Breast epithelium (tissue), 3 donors: Measurements from ENCODE around the gene C1S.

Source experiments
- POLR2A ChIP-seq: fragments of 450-650 bp; IDR thresholded peaks from one replicate; pipeline ENCODE4 v1.6.1; 2016; ENCODE audit warnings: antibody characterized with exemption, mild to moderate bottlenecking, moderate library complexity
- POLR2AphosphoS5 ChIP-seq, 3 donors: sonication (generic); formaldehyde crosslinking; IDR thresholded peaks; one replicate each; pipeline ENCODE4 v1.6.1; 2017; ENCODE audit warnings: antibody characterized with exemption in 3 of 3
- TF ChIP-seq, protein P1 (sequence below), 3 donors: fragments of 450-650 bp; IDR thresholded peaks; one replicate each; pipeline ENCODE4 v1.5.1; 2016 to 2017; ENCODE audit warnings: antibody characterized with exemption in 3 of 3, mild to moderate bottlenecking in 3 of 3, moderate library complexity in 3 of 3

GRCh38 chr12:7081037-7081436 is 20.5 kb downstream of the C1S start:
- TF ChIP-seq, protein P1, sequence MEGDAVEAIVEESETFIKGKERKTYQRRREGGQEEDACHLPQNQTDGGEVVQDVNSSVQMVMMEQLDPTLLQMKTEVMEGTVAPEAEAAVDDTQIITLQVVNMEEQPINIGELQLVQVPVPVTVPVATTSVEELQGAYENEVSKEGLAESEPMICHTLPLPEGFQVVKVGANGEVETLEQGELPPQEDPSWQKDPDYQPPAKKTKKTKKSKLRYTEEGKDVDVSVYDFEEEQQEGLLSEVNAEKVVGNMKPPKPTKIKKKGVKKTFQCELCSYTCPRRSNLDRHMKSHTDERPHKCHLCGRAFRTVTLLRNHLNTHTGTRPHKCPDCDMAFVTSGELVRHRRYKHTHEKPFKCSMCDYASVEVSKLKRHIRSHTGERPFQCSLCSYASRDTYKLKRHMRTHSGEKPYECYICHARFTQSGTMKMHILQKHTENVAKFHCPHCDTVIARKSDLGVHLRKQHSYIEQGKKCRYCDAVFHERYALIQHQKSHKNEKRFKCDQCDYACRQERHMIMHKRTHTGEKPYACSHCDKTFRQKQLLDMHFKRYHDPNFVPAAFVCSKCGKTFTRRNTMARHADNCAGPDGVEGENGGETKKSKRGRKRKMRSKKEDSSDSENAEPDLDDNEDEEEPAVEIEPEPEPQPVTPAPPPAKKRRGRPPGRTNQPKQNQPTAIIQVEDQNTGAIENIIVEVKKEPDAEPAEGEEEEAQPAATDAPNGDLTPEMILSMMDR (IDR thresholded peaks at IDR 0.05): no peak
- TF ChIP-seq POLR2A (no peak), POLR2AphosphoS5 (IDR thresholded peaks at IDR 0.05) (no peak)
